Measurements from ENCODE around the gene MBD5. TPM values are rescaled to one million over a fixed set of nuclear protein-coding genes. Genes with fewer than 3 reads are reported as not detected.

MBD5 gene
- total and polyA plus RNA-seq, 4 donors: 5.7 to 140 (median 21.2) TPM

GRCh38 chr2:148552675-148553331, 531.9 kb downstream of the MBD5 start:
- WGBS, 2 donors: 23 to 37% methylated on average over 9 of the region's 9 CpGs
- H3K27me3 ChIP-seq (ENCODE audit: control insufficient read depth in 3 of 3, insufficient read depth in 3 of 3, low read length in 2 of 3): no peaks in the 10 kb centered on the region
- H3K9me3 ChIP-seq (ENCODE audit: control insufficient read depth in 4 of 4, insufficient read depth in 3 of 4, low read length in 3 of 4): peaks cover 0 to 2% (median 0%) of the 10 kb centered on the region in 4 donors
- DNase-seq: peak; percentile 26 to 83 (median 78)
- peaks cover 0 to 27% (median 5%) of the 10 kb centered on the region in 5 donors for H3K4me1 ChIP-seq (ENCODE audit: control insufficient read depth in 5 of 5, insufficient read depth in 5 of 5, low read length in 5 of 5)
- H3K27ac ChIP-seq (ENCODE audit: low read depth in 1 of 2, low read length in 1 of 2): peak overlapping the region in 1 of 2 donors; percentile 34
- no peak for TF ChIP-seq CTCF (IDR thresholded peaks at IDR 0.05; ENCODE audit: control extremely low read depth, extremely low read depth)
- ATAC-seq (ENCODE audit: insufficient read depth, low FRiP score): no peak
- peak overlapping the region; percentile 5 for H3K4me3 ChIP-seq
- H3K9ac ChIP-seq (ENCODE audit: insufficient read depth in 1 of 2, low read length in 2 of 2): peak overlapping the region in 1 of 2 donors; percentile 68
- no peaks in the 10 kb centered on the region for H3K36me3 ChIP-seq (ENCODE audit: control insufficient read depth in 4 of 4, insufficient read depth in 4 of 4, low read length in 4 of 4)

GRCh38 chr2:148553332-148553887, 532.5 kb downstream of the MBD5 start:
- no peak for ATAC-seq (ENCODE audit: insufficient read depth, low FRiP score)
- peaks cover 0 to 5% (median under 1%) of the 10 kb centered on the region in 4 donors for H3K9me3 ChIP-seq (ENCODE audit: control insufficient read depth in 4 of 4, insufficient read depth in 3 of 4, low read length in 3 of 4)
- 70 to 80% methylated on average over 7 of the region's 7 CpGs for WGBS, 2 donors
- H3K4me1 ChIP-seq (ENCODE audit: control insufficient read depth in 5 of 5, insufficient read depth in 5 of 5, low read length in 5 of 5): peaks cover 0 to 24% (median 5%) of the 10 kb centered on the region in 5 donors
- no peak for TF ChIP-seq CTCF (IDR thresholded peaks at IDR 0.05; ENCODE audit: control extremely low read depth, extremely low read depth)
- H3K9ac ChIP-seq (ENCODE audit: insufficient read depth in 1 of 2, low read length in 2 of 2): peak overlapping the region in 1 of 2 donors; percentile 68
- peak overlapping the region; percentile 5 for H3K4me3 ChIP-seq
- DNase-seq: peak in 2 of 3 donors; percentile 15 to 72
- no peaks in the 10 kb centered on the region for H3K27me3 ChIP-seq (ENCODE audit: control insufficient read depth in 3 of 3, insufficient read depth in 3 of 3, low read length in 2 of 3)
- no peak overlapping the region for H3K27ac ChIP-seq (ENCODE audit: low read depth in 1 of 2, low read length in 1 of 2)
- H3K36me3 ChIP-seq (ENCODE audit: control insufficient read depth in 4 of 4, insufficient read depth in 4 of 4, low read length in 4 of 4): no peaks in the 10 kb centered on the region

GRCh38 chr2:148554459-148555247, 533.8 kb downstream of the MBD5 start:
- H3K36me3 ChIP-seq (ENCODE audit: control insufficient read depth in 4 of 4, insufficient read depth in 4 of 4, low read length in 4 of 4): no peaks in the 10 kb centered on the region
- peaks cover 0 to 8% (median under 1%) of the 10 kb centered on the region in 4 donors for H3K9me3 ChIP-seq (ENCODE audit: control insufficient read depth in 4 of 4, insufficient read depth in 3 of 4, low read length in 3 of 4)
- 65 to 78% methylated on average over 6 of the region's 6 CpGs for WGBS, 2 donors
- no peaks in the 10 kb centered on the region for H3K27me3 ChIP-seq (ENCODE audit: control insufficient read depth in 3 of 3, insufficient read depth in 3 of 3, low read length in 2 of 3)
- H3K27ac ChIP-seq (ENCODE audit: low read depth in 1 of 2, low read length in 1 of 2): no peak overlapping the region
- DNase-seq: no peak
- H3K4me3 ChIP-seq: no peak overlapping the region
- TF ChIP-seq CTCF (IDR thresholded peaks at IDR 0.05; ENCODE audit: control extremely low read depth, extremely low read depth): no peak
- no peak for ATAC-seq (ENCODE audit: insufficient read depth, low FRiP score)
- no peak overlapping the region for H3K9ac ChIP-seq (ENCODE audit: insufficient read depth in 1 of 2, low read length in 2 of 2)
- H3K4me1 ChIP-seq (ENCODE audit: control insufficient read depth in 5 of 5, insufficient read depth in 5 of 5, low read length in 5 of 5): peaks cover 0 to 32% (median 5%) of the 10 kb centered on the region in 5 donors
